NCI-H1417 treated with DMSO at 0.1 percent for 48 hours (cell line): ENCODE measurements around the gene METTL25B.
"Not testable (repeated sequence)": the region's sequence is repeated elsewhere in the genome, so short reads cannot be mapped to it uniquely, and the experiment has no call there.

Source experiments
- DNase-seq: peaks from one replicate; lab custom pipeline; 2025; lab: John Stamatoyannopoulos, UW

Gene METTL25B

DNA sequence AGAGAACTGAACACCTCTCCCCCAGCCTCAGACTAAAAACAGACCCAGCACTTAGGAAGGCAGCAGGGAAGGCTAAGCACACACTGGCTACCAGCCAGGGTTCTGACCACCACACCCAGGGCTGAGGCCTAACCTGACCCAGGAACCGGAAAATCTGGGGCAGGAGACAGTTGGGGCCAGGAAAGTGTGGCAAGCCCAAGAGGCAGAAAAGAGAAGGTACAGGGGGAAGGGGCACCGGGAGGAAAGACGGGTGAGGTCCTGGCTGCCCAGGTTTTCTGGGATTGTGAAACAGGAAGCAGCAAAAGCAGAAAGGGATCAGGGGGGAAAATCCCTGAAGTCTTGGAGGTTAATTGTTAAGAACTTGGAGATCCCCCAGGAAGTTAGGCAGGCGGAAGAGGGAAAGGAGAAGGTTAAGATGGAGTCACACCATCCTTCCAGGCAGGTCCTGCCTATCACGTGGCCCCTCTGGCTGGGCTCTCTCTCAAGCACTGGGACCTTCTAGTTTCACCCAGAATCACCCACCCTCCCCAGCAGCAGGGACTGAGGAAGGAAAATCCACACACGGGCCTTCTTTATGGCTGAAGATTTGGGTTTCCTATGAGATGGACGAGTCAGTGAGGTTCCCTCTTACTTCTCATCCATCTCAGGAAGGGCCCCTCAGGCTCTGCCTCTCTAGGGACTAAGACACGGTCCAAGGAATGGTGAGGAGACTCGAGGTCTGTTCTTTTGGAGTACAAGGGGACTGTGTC is 20.6 kb downstream of the METTL25B start:
- DNase-seq = no peak

DNA sequence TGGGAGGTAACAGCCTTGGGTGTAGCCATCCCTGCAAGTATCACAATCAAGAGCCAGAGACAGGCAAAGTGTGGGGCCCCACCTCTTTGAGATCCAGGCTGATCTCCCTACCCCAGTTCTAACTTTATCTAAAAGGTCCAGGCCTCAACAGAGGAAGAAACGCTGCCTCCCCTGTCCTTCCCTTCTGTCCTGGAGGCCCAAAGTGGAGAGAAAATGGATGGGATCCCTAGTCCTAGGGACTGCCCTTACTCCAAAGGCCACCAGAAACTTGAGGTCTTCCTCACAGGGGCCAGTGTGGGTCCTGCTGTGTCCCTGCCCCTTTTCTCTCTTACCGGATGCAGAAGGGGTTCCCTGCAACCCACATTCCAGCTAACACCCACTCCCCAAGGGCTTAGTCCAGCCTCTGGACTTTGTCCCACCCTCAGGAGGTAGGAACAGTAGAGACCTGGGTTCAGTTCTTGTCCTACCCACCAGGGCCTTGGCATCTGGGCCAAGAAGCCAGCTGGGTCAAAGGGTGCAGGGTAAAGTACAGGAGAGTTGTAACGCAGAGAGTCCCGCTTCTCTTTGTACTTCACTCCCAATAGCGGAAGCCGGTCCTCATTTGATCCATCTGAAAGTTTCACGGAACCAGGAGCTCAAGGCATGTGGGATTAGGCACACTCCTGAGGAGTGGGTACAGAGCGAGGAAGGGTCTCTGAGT is 21.3 kb downstream of the METTL25B start:
- no peak for DNase-seq

DNA sequence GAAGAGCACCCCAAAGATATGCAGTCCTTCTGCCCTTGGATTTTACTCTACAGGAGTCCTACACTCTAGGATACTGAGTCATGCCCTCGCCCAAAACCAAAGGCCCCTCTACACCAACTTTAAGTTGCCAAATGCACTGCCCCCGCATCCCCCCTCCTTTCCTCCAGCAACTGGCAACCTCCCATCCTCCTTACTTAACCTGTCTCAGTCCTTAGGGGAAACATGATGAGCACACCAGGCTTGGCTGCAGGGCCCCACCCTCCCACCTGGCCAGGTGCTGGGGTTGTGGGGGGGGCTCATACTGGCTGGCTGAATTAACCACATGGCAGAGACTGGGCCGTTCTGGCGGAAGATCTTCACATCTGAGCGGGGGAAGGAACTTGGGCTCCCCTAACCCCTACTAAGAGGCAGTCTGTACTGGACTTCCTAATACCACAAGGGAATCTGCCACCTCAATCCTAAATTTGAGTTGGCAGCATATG is 22.0 kb downstream of the METTL25B start:
- no peak for DNase-seq

DNA sequence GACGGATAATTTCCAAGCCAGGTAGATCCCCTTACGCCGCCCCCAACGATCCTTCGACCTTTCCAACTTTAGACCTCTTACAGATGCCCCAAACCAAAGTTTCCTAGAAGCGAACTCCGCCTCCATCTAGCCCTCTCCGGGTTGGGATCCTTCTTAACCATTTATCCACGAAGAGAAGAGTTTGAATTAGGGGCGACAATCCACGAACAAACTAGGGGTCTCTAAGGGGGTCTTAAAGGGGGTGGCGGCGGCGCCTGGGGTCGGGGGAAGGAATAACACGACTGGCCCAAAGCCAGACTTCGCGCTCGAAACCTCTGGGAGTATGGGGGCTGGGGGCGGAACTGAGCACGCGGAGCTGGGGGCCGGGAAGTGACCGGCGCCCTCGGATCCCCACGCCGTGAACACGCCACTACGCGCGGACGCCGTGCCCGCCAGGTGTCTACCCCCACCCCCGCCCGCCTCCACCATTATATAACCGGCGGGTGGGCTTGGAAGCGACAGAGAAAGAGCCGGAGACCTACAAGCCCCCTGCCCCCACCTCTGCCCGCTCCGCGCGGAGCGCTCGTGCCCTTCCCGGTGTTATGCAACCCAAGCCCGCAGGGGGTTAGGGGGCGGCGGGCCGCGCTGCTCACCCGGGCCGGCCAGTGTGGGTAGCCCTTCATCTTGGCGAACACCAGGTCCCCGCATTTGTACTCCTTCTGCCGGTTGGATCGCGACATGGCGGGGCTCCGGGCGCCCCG is 22.6 kb downstream of the METTL25B start:
- DNase-seq = no peak

DNA sequence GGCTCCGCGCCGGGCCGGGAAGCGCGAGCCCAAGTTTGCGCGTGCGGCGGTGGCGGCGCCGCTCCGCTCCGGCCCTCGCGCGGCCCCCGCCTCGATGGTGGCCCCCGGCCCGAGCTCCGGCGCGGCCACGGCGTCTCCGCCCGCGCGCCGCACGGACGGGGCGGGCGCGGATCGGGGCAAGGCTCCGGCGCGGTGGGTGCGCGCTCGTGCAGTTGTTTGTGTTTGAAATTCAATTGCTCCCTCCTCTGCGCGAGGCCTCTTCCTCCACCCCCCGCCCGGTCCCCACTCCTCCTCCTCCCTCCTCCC is 23.1 kb downstream of the METTL25B start, which contains the start of gene HDGF:
TSS of gene HDGF (minus strand) at position 225 of the 306 bp plus-strand sequence. CDS start 246 bp downstream, outside the sequence.
- DNase-seq = no peak

DNA sequence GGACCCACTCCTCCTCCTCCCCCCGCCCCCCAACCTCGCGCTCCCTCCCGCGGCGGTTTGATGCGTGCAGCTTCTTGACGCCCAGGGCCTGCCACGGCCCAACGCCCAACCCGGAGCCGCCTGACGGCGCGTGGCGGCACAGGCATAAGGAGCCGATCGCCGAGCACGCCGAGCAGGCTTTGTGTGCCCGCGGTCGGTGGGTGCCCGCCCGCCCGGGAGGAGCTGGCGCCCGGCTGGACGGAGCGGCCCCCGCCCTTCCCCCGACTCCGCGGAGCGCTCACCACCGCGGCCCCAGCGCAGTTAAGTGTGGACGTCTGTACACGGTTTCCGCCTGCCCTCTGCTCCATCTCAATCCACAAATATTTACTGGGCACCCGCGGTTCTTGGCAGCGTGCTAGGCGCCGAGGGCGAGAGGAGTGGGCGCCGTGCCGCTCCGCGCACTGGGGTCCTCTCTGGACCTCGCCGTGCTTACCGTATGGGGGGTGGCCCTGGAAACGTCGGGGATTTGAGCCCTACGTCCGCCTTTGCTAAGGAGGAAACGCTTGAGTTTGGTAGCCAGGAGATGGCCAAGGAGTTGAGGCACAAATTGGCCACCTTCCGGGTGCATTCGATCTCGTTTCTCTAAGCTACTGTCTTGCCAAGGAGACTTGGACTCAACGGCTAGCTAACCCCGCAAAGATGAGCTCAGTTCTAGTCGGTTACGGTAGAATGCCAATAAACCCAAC is 23.6 kb downstream of the METTL25B start:
- DNase-seq = peak; percentile 42

DNA sequence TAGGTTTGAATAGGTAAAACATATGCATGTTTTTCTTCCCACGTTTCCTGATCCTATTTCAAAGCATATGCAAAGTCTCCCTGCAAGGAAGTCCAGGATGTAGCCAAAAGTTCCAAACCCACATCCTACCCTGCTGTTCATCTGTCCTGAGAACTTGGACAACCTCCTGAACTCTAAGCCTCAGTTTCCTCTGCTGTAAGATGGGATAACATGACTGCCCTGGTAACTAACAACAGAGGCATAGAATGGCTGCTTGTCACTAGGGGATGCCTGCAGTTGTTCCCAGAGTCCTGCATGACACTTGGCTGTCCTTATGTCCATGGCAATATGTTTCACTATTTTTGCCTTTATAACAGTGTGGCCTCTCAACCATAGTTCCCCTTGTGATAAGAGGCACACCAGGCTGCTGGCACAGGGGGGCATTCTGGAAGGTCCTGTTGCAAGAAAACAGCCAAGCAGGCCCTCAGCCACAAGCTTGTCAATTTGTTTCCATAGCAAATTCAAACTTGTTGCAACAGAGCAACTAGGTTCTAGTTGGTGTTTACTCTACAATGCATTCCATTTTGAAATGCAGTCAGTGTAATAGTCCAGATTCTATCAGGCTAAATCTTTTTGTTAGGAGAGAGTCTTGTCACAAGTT is 24.7 kb downstream of the METTL25B start:
- no peak for DNase-seq

DNA sequence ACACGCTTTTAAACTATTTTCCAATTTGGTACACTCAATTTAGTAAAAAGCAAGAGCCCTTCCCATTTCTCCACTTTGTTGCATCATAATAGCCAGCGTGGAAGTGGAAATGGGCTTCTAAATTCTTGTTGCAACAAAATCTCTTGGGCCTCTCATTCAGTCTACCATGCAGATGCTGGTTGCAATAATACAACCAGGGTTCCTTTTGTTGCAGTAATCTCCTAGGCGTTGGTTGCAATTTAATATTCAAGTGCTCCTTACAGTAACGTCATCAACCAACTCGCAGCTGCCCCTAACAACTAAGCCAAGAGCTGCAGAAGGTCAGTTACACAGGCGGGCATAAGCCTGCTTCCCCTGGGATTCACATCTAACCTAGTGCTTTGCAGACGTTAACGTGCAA is 25.9 kb downstream of the METTL25B start:
- no peak for DNase-seq

DNA sequence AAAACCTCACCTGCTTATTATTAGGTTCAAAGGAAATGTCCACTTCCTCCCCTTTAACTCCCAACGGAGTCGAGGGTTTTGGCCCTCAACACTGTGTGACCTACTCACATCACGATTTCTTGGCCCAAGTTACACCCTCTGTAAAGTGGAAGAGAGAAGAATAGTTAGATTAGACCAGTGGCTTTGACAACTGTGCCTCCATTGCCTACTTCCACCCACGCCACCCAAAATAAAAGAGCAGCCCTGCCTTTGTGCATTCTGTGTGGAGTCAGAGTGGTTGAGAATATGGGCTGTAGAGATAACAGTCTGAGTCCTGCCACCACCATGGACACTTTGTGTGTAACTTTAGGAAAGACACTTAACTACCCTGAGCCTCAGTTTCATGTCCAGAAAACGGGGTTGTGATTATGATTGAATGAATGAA is 27.3 kb downstream of the METTL25B start:
- DNase-seq = no peak

DNA sequence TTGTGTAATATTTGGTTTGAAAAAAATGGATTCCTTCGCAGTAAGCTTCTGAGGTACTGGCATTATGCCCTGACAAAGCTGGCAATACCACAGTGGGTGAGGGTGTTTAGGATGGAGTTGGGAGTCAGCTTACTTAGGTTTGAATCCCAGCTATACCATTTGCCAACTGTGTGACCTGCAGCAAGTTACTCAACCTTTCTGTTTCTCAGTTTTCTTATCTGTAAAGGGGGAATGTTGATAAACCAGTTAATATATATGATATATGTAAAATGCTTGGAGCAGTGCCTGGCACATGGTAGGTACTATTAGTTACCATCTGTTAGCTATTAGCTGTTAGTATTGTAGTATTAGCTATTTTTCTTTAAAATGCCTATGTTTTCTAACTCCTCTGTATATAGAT is 28.1 kb downstream of the METTL25B start:
- no peak for DNase-seq

DNA sequence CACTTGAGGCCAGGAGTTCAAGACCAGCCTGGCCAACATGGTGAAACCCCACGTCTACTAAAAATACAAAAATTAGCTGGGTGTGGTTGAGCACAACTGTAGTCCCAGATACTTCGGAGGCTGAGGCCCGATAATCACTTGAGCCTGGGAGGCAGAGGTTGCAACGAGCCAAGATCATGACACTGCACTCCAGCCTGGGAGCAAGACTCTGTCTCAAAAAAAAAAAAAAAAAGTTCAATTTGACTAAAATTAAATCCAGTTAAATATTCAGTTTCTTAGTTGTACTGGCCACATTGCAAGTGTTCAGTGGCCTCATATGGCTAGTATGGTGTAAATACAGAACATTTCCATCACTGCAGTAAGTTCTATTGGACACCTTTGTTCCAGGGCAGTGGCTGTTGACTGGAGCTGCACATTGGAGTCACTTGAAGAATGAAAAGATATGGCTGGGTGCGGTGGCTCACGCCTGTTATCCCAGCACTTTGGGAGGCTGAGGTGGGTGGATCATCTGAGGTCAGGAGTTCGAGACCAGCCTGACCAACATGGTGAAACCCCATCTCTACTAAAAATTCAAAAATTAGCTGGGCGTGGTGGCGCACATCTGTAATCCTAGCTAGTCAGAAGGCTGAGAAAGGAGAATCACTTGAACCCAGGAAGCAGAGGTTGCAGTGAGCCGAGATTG is 29.4 kb downstream of the METTL25B start:
- not testable (repeated sequence) for DNase-seq

DNA sequence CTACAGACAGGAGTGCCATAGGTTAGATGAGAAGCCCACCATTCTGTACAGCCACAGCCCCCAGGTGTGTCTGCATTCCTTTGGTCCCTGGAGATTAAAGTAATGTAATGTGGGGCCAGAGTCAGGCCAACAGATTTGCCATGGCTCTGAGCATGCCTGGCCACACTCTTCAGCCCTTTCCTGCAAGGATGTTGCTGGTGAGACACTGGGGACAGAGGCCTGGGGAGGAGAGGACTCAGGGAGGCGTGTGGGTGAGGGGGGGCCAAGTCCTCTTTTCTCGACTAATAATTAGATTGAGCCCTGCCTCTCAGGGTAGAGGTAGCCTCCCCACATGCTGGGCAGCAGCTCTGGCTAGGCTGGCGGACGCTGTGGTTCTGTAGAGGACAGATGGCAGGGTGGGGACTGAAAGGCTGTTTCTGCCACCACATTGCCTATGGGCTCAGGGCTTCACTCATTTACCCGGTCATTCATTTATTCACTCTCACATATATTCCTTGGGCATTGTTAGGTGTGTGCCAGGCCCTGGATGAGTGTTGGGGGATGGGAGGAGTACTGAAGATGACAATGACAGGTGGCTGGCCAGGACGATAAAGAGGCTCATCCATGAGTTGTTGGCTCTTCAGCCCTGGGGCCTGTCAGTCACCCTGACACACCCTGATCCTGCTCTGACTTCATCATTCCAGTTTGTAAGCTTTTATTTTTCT is 32.0 kb downstream of the METTL25B start:
- DNase-seq = no peak

DNA sequence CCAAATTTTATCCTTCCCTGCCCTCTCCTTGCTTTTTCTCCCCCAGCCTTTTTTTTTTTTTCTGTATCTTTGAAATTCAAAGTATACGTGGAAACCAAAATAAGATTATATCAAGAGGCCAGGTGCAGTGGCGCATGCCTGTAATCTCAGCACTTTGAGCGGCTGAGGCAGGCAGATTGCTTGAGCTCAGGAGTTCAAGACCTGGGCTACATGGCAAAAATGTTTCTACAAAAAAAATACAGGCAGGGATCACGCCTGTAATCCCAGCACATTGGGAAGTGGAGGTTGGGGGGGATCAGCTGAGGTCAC is 32.5 kb downstream of the METTL25B start:
- DNase-seq = no peak

DNA sequence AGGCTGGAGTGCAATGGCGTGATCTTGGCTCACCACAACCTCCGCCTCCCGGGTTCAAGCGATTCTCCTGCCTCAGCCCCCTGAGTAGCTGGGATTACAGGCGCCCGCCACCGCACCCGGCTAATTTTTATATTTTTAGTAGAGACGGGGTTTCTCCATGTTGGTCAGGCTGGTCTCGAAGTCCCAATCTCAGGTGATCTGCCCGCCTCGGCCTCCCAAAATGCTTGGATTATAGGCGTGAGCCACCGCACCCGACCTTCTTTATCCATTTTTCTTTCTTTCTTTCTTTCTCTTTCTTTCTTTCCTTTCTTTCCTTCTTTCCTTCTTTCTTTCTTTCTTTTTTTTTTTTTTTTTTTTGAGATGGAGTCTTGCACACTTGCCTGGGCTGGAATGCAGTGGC is 36.9 kb downstream of the METTL25B start:
- DNase-seq = not testable (repeated sequence)

DNA sequence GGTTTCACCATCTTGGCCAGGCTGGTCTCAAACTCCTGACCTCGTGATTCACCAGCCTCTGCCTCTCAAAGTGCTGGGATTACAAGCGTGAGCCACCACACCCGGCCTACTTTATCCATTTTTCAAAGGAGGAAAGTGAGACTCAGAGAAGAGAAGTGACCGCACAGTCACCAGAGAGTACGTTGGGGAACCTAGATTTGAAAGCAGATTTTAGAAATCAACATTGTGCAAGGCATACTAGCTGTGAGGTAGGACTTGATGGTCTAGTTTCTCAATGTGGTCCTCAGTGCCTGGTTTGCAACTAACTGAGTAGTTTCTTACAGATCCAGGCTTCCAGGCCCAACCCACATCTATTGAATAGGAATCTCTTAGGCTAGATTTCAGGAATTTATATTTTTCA is 37.4 kb downstream of the METTL25B start:
- no peak for DNase-seq

DNA sequence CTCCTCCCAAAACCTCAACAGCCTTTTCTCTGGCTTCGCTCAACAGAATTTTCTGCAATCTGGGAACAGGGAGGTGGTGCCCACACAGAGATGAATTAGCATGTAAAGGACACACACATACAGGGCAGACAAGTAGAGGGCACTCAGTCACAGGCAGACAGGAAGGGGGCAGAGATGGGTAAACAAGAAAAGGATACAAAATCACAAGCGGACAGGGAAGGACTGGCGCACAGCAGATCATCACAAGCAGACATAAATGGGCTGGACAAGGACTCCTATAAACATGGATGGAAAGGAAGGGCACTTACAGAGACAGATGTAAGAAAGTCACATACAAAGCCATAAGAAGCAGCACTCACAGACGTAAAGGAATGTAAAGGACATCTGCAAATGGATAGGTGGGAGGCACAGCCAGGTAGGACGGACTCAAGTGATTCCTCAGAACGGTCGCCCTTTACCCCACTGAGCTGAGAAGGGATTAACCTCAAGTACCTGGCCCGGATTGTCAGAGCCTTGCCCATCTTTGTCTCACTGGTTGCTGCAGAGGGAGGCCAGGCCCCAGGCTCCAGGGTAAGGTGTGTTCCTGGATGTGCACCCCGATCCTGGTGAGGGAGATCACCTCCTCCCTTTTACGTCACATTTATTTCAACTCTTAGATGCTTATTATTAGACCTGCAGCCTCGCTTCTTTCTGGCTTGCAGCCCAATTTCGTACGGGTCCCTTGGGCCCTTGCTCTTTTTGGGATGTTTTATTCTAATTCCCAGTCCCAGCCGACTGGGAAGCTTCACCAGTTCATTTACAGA is 38.2 kb downstream of the METTL25B start:
- DNase-seq = no peak

DNA sequence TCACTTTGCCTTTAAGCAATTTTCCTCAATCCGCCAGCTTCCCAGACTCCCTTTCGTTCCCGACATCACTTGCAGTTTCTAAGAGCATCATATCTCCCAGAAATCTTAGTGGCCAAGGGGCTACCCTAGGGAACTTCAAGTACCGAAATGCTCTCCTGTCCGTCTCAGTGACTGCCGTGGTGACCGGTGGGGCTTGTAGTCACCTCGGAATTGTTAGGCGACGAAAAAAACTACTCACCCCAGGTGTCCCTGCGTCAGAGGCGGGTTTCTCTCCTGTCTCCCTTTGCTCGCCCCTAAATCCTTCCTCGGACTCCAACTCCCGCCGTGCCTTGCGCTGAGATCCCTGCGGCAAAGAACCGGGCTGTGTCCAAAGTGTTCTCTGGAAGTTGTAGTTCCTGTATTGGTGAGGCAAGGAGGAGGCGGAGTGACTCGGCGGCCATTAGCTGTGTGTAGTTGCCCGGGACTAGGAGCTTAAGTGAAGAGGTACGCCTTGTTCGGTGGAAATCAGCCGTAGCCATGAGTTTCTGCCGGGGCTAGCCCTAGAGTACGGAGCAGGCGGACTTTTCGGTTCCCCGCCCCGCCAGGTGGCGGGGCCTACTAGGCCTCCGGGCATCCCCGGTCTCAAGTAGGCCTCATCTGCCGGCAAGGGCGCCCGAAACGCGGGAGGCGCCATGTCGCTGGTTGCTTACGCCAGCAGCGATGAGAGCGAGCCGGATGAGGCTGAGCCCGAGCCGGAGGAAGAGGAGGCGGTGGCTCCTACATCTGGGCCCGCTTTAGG is 39.0 kb downstream of the METTL25B start, which contains the start of gene PRCC:
TSS of gene PRCC (plus strand) at position 435 of the 778 bp plus-strand sequence. CDS start at position 672, 237 bp downstream.
- peak; percentile 99 for DNase-seq

DNA sequence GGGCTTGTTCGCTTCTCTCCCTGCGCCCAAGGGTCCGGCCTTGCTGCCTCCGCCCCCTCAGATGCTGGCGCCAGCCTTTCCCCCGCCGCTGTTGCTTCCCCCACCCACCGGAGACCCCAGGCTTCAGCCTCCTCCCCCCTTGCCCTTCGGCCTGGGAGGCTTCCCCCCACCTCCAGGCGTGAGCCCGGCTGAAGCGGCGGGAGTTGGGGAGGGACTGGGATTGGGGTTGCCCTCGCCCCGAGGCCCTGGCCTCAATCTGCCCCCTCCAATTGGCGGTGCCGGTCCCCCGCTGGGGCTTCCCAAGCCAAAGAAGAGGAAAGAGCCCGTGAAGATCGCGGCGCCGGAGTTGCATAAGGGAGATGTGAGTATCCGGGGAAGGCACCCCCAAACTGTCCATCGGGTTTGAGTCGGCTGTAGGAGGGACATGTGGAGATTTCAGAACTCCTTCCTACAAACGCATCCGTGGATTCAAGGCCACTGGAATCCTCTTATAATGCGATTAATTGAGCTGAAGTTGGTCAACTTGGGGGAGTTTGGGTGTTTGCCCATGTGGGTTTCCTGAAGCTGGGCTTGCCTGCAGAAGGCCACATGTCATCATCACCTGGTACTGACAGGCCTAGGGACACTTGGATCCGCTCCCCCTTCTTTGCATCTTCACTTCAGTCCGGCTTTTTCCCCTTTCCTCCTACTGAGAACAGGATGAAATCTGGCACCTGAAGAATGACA is 39.8 kb downstream of the METTL25B start:
- no peak for DNase-seq
